ENCODE data around the gene WNT7B. TPM values are rescaled to one million over a fixed set of nuclear protein-coding genes. Genes with fewer than 3 reads are reported as not detected.

The WNT7B gene
- total and polyA plus RNA-seq, 2 donors = 0.66 to 0.96 TPM

DNA sequence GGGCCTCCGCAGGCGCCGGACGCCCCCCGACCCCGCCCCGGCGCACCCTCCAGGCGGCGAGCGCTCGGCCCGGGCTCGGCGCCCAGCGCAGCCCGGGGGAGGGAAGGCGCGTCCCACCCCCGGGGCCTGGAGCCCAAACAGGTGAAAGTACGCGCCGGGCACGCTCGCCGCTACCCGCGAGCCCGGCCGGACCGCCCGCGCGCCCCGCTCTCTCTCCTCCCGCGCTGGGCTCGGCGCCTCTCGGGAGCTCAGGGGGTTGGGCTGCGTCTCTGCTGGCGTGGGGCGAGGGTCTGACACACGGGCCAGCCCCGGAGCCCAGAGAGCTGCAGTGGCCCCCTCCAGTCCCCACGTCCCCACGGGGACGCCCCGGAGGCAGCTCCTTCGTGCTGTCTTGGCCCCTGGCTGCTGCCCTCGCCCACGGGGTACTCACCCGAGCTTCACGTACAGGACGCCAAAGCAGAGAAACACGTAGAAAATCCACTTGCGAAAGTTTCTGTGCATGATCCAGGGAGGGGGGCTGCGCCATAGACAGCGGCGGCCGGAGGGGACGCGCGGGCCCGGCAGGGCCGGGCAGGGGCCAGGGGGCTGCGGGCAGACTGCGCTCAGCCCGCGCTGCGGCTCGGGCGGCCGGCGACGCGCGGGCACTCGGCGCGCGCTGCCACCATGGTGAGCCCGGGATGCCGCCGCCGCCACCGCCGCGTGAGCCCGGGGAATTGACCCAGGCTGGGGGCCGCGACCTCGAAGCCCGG is 534 bp downstream of the WNT7B start:
- no peaks in the 10 kb centered on the region for H3K9me3 ChIP-seq (ENCODE audit: control insufficient read depth in 2 of 2, insufficient read depth in 1 of 2, low read length in 1 of 2)
- WGBS = 2% methylated on average over 94 of the region's 94 CpGs
- no peak for DNase-seq (ENCODE audit: low read depth in 6 of 9, low spot score in 9 of 9)
- H3K27me3 ChIP-seq (ENCODE audit: control insufficient read depth in 2 of 2, insufficient read depth in 1 of 2, low read length in 1 of 2) = peaks cover 70 to 79% of the 10 kb centered on the region in 2 donors
- H3K36me3 ChIP-seq (ENCODE audit: control insufficient read depth in 2 of 2, insufficient read depth in 2 of 2, low read length in 1 of 2) = no peaks in the 10 kb centered on the region
- no peak overlapping the region for H3K27ac ChIP-seq (ENCODE audit: low read depth in 1 of 2, low read length in 1 of 2)
- H3K4me3 ChIP-seq (ENCODE audit: low read length in 2 of 2) = peak overlapping the region in 1 of 2 donors; percentile 27
- peaks cover 11 to 19% of the 10 kb centered on the region in 2 donors for H3K4me1 ChIP-seq (ENCODE audit: control insufficient read depth in 2 of 2, insufficient read depth in 2 of 2, low read length in 2 of 2)

DNA sequence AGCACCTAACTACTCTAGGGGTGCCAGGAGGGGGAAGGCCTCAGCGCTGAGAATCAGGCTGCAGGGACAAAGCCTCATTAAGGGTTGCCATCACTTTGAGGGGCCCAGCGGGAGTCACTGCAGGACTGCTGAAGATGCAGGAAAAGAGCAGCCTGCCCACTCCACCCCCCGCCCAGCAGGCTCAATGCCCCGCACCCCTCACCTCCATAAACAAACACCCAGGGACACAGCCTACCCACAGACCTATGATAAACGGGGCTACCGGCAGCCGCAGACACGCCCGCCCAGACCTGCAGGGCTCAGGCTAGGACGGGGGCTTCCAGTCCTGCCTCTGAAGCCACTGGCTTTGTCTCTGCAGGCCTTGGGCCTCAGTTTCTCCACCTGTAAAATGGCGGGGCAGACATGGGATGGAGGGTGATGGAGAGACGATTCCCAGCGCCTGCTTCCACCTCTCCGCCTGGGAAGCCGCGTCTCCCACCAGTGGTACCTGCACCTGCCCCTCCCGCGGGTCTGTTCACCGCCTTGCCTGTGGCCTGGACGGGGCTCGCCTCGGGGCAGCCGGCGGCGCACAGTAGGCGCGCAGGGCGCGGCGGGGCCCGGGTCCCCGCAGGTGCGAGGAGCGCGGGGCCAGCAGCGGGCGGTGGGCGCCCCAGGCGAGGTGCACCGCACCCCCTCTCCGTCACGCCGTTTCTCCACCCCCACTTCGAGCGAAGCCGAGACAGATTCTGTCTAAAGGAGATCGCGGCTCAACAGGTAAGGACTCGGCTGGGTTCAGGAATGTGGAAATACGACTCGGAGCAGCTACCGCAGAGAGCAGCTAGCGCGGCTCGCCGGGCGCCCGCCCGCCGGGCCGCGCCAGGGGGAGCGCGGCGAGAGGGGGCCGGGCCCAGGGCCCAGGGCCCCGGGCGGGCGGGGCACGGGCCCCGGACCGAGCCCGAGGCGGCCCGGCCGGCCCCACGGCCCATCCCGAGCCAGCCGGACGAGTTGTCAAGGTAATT is 1.5 kb downstream of the WNT7B start:
- 6% methylated on average over 80 of the region's 80 CpGs for WGBS
- Histone ChIP-seq H3K27ac (ENCODE audit: low read depth in 1 of 2, low read length in 1 of 2) (no peak overlapping the region), H3K4me3 (ENCODE audit: low read length in 2 of 2) (peak overlapping the region in 1 of 2 donors; percentile 19), H3K4me1 (ENCODE audit: control insufficient read depth in 2 of 2, insufficient read depth in 2 of 2, low read length in 2 of 2) (peaks cover 11 to 22% of the 10 kb centered on the region in 2 donors), H3K9me3 (ENCODE audit: control insufficient read depth in 2 of 2, insufficient read depth in 1 of 2, low read length in 1 of 2) (no peaks in the 10 kb centered on the region), H3K27me3 (ENCODE audit: control insufficient read depth in 2 of 2, insufficient read depth in 1 of 2, low read length in 1 of 2) (peaks cover 80 to 88% of the 10 kb centered on the region in 2 donors), H3K36me3 (ENCODE audit: control insufficient read depth in 2 of 2, insufficient read depth in 2 of 2, low read length in 1 of 2) (no peaks in the 10 kb centered on the region)
- DNase-seq (ENCODE audit: low read depth in 6 of 9, low spot score in 9 of 9) = no peak

DNA sequence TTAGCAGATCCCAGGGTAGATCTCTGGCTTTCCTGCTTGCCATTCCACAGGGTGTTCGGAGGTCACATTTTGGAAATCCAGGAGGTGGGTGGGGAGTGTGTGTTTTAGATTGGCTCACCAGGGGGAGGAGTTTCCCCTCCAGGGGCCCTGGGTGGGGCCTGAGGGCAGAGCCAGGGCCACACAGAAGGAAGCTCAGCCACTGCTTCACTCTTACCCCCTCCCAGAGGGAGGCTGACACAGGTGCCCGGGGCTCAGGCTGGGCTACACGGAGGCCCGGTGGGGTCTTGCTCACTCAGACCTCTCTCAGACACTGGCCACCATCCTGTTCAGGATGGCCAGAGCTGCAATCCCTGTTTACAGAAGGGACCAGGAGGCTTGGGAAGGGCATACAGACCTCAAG is 2.5 kb downstream of the WNT7B start:
- no peak overlapping the region for H3K4me3 ChIP-seq (ENCODE audit: low read length in 2 of 2)
- H3K27ac ChIP-seq (ENCODE audit: low read depth in 1 of 2, low read length in 1 of 2) = no peak overlapping the region
- H3K27me3 ChIP-seq (ENCODE audit: control insufficient read depth in 2 of 2, insufficient read depth in 1 of 2, low read length in 1 of 2) = peaks cover 88 to 93% of the 10 kb centered on the region in 2 donors
- H3K9me3 ChIP-seq (ENCODE audit: control insufficient read depth in 2 of 2, insufficient read depth in 1 of 2, low read length in 1 of 2) = no peaks in the 10 kb centered on the region
- no peaks in the 10 kb centered on the region for H3K36me3 ChIP-seq (ENCODE audit: control insufficient read depth in 2 of 2, insufficient read depth in 2 of 2, low read length in 1 of 2)
- 13% methylated on average over 4 of the region's 4 CpGs for WGBS
- H3K4me1 ChIP-seq (ENCODE audit: control insufficient read depth in 2 of 2, insufficient read depth in 2 of 2, low read length in 2 of 2) = peaks cover 11 to 22% of the 10 kb centered on the region in 2 donors
- no peak for DNase-seq (ENCODE audit: low read depth in 6 of 9, low spot score in 9 of 9)

DNA sequence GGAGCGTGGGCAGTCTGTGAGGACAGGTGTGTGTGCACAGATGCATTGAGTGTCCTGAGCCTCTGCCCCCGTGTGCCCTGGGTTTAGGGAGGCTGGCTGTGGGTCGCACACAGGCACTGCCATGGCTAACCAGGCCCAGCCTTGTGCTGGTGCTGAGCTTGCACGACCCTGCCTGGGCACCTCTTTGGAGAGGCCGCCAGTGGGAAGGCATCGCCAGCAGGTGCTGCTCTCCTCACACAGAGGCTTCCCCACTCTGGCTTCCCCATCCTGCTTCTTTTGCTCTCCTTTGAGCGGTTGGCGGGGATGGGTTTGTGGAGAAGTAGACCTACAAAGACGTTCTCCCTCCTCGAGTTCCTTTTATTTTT is 4.1 kb downstream of the WNT7B start:
- Histone ChIP-seq H3K9me3 (ENCODE audit: control insufficient read depth in 2 of 2, insufficient read depth in 1 of 2, low read length in 1 of 2) (no peaks in the 10 kb centered on the region), H3K27me3 (ENCODE audit: control insufficient read depth in 2 of 2, insufficient read depth in 1 of 2, low read length in 1 of 2) (peaks cover 87 to 93% of the 10 kb centered on the region in 2 donors), H3K27ac (ENCODE audit: low read depth in 1 of 2, low read length in 1 of 2) (no peak overlapping the region), H3K4me3 (ENCODE audit: low read length in 2 of 2) (no peak overlapping the region), H3K4me1 (ENCODE audit: control insufficient read depth in 2 of 2, insufficient read depth in 2 of 2, low read length in 2 of 2) (peaks cover 11% of the 10 kb centered on the region in 2 donors), H3K36me3 (ENCODE audit: control insufficient read depth in 2 of 2, insufficient read depth in 2 of 2, low read length in 1 of 2) (no peaks in the 10 kb centered on the region)
- WGBS = 45% methylated on average over 10 of the region's 10 CpGs
- no peak for DNase-seq (ENCODE audit: low read depth in 6 of 9, low spot score in 9 of 9)

DNA sequence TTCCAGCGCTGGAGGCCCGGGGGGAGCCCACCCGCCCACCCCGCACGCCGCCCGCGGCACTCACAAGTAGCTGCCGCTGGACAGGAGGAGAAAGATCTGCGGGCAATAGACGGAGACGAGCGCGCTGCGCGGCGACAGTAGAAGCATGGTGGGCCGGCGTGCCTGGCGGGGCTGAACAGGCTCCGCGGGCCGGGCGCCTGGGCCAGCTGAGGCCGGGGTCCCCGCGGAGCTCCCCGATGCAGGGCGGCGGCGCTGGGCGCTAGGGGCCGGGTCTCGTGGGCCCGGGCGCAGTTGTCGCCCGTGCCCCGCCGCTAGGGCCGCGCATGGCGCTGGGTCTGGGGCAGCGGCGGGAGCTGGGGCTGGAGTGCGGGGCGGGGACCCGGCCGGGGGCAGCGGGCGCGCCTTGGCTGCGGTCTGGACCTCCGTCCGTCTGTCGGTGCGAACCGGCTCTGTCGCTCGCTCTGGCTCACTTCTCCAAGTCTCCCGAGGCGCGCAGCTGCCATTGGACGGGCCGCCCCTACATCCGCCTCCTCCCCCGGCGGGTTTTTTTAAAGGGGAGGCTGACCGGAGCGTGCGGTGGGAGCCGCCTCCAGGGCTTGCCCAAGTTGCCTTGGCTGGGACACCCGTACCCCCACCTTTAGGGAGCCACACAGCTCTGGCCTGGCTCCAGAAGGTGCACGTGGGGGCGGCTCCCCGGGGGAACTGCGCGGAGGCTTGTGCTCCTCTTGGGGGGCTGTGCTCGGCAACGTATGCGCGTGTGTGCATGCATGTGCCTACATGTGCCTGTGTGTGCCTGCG is 4.7 kb downstream of the WNT7B start:
- Histone ChIP-seq H3K9me3 (ENCODE audit: control insufficient read depth in 2 of 2, insufficient read depth in 1 of 2, low read length in 1 of 2) (no peaks in the 10 kb centered on the region), H3K27ac (ENCODE audit: low read depth in 1 of 2, low read length in 1 of 2) (no peak overlapping the region), H3K27me3 (ENCODE audit: control insufficient read depth in 2 of 2, insufficient read depth in 1 of 2, low read length in 1 of 2) (peaks cover 84 to 93% of the 10 kb centered on the region in 2 donors), H3K4me1 (ENCODE audit: control insufficient read depth in 2 of 2, insufficient read depth in 2 of 2, low read length in 2 of 2) (peaks cover 6 to 11% of the 10 kb centered on the region in 2 donors), H3K4me3 (ENCODE audit: low read length in 2 of 2) (no peak overlapping the region), H3K36me3 (ENCODE audit: control insufficient read depth in 2 of 2, insufficient read depth in 2 of 2, low read length in 1 of 2) (no peaks in the 10 kb centered on the region)
- WGBS = 13% methylated on average over 83 of the region's 83 CpGs
- no peak for DNase-seq (ENCODE audit: low read depth in 6 of 9, low spot score in 9 of 9)

DNA sequence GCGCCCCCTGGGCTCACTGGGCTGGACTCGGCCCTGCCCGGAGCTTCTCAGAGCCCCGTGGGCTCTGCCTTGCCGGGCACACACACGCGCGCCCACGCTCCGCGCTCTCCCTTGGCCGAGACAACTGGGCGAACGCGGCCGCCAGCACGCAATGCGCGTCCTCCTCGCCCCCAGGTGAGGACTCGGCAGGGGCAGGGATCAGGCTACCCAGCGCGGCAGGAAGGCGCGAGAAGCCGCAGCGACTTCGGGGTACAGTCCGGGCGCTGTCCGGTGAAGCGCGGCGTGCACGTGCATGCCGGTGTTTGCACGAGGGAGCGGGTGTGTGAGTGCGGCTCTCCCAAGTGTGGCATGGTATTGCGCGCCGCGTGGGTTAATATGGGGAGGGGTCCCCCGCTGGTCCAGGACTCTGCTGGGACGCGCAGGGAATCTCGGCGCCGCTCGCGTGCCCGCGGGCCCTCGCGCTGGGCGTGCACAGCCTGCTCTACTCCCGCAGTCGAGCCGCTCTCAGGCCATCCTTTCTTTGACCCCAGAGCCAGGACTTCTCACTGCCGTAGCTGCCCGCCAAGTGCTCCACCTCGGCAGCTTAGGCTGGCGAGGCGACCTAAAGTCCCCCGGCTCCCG is 5.4 kb downstream of the WNT7B start:
- 4% methylated on average over 66 of the region's 66 CpGs for WGBS
- H3K4me3 ChIP-seq (ENCODE audit: low read length in 2 of 2) = no peak overlapping the region
- peaks cover 77 to 93% of the 10 kb centered on the region in 2 donors for H3K27me3 ChIP-seq (ENCODE audit: control insufficient read depth in 2 of 2, insufficient read depth in 1 of 2, low read length in 1 of 2)
- no peaks in the 10 kb centered on the region for H3K36me3 ChIP-seq (ENCODE audit: control insufficient read depth in 2 of 2, insufficient read depth in 2 of 2, low read length in 1 of 2)
- H3K4me1 ChIP-seq (ENCODE audit: control insufficient read depth in 2 of 2, insufficient read depth in 2 of 2, low read length in 2 of 2) = peaks cover 6 to 11% of the 10 kb centered on the region in 2 donors
- no peak for DNase-seq (ENCODE audit: low read depth in 6 of 9, low spot score in 9 of 9)
- no peak overlapping the region for H3K27ac ChIP-seq (ENCODE audit: low read depth in 1 of 2, low read length in 1 of 2)
- H3K9me3 ChIP-seq (ENCODE audit: control insufficient read depth in 2 of 2, insufficient read depth in 1 of 2, low read length in 1 of 2) = no peaks in the 10 kb centered on the region

DNA sequence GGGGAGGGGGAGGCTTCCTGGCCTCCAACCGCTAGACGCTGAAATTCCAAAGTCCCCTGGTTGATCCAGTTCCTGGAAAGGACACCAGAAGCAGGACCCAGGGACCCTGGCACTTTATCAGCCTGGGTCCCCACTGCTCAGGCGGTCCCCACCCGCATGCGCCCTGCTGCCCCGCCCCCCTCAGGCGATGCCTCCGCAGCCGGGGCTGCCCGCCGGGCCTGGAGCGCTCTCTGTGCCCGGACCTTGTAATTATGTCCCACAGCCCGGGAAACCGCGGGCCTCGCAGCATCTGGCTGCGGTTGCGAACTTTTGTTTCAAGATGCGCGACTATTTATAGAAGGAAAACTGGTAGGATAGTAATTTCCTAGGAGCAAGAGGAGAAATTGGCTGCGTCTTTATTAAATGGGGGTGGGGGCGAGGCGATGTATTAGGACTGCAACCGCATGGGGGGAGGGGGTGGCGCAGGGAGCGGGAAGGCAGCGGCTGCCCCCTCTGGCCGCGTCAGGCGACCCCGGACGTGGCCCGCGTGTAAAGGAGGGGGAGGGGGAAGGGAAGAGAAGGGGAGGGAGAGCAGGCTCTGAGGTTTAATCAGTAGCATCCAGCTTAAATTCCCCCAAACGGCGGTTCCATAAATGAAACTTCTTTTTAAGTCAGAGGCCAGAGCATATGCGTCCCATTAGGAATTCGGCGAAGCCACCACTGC is 6.1 kb downstream of the WNT7B start:
- Histone ChIP-seq H3K4me1 (ENCODE audit: control insufficient read depth in 2 of 2, insufficient read depth in 2 of 2, low read length in 2 of 2) (peaks cover 4 to 7% of the 10 kb centered on the region in 2 donors), H3K4me3 (ENCODE audit: low read length in 2 of 2) (no peak overlapping the region), H3K27me3 (ENCODE audit: control insufficient read depth in 2 of 2, insufficient read depth in 1 of 2, low read length in 1 of 2) (peaks cover 70 to 96% of the 10 kb centered on the region in 2 donors), H3K27ac (ENCODE audit: low read depth in 1 of 2, low read length in 1 of 2) (no peak overlapping the region), H3K9me3 (ENCODE audit: control insufficient read depth in 2 of 2, insufficient read depth in 1 of 2, low read length in 1 of 2) (no peaks in the 10 kb centered on the region), H3K36me3 (ENCODE audit: control insufficient read depth in 2 of 2, insufficient read depth in 2 of 2, low read length in 1 of 2) (no peaks in the 10 kb centered on the region)
- 2% methylated on average over 40 of the region's 40 CpGs for WGBS
- DNase-seq (ENCODE audit: low read depth in 6 of 9, low spot score in 9 of 9) = no peak

Data from thymus (tissue), 11 donors.